Esophagus muscularis mucosa (tissue), 3 donors: ENCODE measurements around the gene GRIK4.

Experiments used
- CTCF ChIP-seq, 3 experiments: fragments of 200-600 bp in 2 of 3; fragments of 450-650 bp in 1 of 3; sonication (generic) in 2 of 3; IDR thresholded peaks; one replicate each; pipeline ENCODE4 v1.5.1; 2017 to 2019; ENCODE audit warnings: antibody characterized with exemption in 3 of 3, mild to moderate bottlenecking in 2 of 3, moderate library complexity in 1 of 3
- POLR2A ChIP-seq: fragments of 450-650 bp; IDR thresholded peaks from one replicate; pipeline ENCODE4 v1.6.1; 2017; ENCODE audit warnings: antibody characterized with exemption, moderate library complexity, mild to moderate bottlenecking, low read depth

DNA sequence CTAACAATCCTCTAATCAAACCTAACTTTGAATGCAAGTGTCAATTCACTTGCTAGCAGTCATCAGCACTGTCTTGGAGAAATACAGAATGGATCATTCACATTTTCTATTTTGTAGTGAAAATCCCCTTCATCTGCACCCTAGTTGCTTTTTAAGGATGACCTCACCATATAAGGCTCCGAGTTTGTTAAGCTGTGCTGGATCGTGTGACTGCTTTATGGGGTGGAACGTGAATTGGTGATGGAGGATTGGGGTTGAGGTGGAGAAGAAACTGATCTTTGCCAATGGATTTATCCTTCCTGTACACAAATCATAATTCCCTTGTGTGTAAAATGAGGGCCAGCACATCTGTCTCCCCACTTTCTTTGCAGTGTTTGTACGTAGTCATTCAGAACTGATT lies 426.7 kb downstream of the GRIK4 start:
- TF ChIP-seq CTCF (IDR thresholded peaks at IDR 0.05) (no peak), POLR2A (no peak)
